HG03521 (cell line): ENCODE data around the gene FCF1.

Experiments used
- ATAC-seq: cut with Tn5 transposase; IDR thresholded peaks from one replicate; pipeline ENCODE4 v1.9.1; 2021; ENCODE audit warnings: mild to moderate bottlenecking, moderate library complexity; ENCODE audit not compliant: unreplicated experiment

FCF1 gene, protein sequence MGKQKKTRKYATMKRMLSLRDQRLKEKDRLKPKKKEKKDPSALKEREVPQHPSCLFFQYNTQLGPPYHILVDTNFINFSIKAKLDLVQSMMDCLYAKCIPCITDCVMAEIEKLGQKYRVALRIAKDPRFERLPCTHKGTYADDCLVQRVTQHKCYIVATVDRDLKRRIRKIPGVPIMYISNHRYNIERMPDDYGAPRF

DNA sequence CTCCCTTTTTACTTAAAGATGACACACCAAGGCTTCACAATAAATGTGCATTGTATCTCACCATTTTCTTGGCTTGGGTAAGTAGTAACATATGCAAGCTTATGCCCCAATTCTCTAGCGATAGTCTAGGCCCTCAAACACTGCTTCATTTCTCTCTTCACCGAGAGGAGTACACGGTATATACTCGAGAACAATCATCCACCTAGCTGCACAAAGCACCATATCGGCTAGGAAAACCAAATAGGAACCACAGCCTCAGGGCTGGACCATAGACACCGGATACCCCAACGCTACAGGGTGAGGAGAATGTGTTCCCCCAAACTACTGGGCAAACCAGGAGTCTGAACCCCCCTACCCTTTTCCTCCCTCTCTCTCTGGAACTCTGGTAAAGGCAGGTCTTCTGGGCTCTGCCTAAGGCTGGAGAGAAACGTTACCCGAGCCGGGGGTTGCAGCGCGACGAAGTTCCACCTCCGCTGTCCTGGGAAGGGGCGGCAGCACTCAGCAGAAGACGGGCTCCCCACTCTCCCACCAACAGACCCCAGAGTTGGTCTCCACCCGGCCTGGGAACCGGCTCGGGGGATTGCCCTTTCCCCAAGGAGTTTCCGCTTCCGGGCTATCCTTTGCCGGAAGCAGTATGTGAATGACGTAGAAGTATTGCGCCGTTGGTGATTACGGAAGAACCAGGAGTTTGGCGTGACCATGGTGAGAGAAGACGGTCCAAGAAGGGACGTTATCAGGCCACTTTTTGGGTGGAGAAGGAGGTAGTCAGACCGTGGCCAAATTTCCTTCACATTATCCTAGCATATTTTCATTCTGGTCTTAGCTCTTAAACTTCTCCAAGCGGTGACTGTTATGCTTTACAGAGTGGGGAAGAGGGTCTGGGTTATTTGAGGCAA is at the start of gene FCF1, which contains the start of gene AREL1:
FCF1 (plus strand) TSS at position 646 of the 896 bp plus-strand sequence; CDS start at position 700, 54 bp downstream.
AREL1 (minus strand) TSS at position 582 of the 896 bp plus-strand sequence. CDS start 27,465 bp downstream, outside the sequence.
- peak; percentile 81 for ATAC-seq

GRCh38 chr14:74663884-74664283 is 49.1 kb upstream of the FCF1 start:
- no peak for ATAC-seq

DNA sequence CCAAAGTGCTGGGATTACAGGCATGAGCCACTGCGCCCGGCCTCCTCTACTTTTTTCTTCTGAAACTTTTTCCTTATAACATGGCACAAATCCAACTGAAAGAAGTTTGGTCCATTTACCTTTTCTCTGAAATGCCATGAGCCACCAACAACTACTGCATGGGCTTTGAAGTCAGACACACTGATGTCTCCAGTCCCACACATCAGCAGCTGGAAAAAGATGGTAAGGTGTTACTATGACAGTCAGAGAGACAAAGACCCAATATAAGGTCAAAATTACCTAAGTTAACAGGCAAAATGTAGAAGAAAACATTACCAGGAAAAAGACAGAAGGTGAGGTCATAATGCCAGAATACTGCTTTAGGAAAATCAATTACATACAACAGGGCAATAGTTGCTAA is 48.2 kb upstream of the FCF1 start:
- no peak for ATAC-seq

DNA sequence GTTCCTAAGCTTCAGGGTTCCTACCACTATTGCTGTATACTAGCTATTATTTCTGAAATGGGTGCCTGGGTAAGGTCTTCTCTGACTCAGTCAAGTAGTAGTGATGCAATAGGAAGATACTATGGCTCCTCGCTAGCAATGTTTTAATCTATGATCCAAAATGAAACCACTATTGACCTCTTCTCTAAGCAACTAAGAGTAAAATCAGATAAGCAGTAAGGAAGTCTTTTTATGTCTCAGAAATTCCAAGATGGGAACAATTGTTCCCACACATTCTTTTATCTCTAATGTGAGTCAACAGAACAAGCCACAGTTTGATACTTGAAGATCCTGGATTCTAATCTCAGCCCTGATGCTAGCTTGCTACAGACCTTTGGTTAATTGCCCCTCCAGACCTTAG is 45.2 kb upstream of the FCF1 start:
- ATAC-seq = no peak

GRCh38 chr14:74669256-74669655 is 43.7 kb upstream of the FCF1 start:
- ATAC-seq = no peak

DNA sequence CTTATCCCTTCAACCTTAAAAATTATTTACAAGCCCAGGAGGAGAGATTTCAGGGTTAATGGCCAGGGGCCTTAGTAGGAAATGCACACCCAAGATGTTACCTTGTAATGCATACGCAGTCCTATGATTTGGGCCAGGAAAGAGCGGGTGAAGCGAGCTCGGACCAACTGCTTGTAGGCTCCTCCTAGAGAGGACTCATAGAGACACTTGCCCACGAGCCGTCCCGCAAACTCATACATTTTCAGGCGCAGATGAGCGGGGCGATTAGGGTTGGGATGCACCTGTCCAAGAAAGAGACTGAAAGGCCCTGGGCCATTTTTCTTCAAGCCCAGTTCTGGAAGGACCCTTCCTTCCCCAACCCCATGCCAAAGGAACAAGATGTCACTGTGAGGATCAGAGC is 43.1 kb upstream of the FCF1 start:
- ATAC-seq = no peak

DNA sequence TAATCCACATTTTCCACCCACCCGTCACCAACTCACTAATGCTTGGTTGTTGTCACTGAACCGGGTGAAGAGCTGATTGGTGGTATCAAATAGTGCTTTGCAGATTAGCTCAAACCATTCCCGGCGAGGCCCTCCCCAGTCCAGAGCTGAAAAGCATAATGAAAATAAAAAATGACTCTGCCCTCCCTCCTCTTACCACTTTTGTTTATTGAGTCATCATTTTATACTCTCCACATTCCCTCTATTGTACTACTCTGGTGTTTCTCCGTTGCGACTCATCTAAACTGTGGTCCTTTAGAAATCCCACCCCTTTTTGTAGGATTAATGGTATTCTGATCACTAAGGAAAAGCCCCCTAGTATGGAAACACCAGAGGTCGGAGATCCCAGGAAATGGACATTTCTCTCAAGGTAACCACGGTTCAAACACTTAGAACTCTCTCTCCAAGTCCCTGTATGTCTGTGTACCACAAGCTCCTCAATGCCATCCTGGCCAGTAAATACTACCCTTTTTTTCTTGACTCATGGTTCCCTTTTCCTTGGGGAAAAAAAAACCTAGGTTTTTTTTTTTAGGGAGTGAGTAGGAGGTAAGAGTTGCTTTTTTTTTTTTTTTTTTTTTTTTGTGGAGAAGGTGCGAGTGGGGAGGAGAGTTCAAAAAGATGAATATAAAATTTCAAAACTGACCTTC is 42.1 kb upstream of the FCF1 start:
- ATAC-seq = no peak

- ATAC-seq = no peak
These were observed 41.2 kb upstream of the FCF1 start for GRCh38 chr14:74671789-74672188.

- no peak for ATAC-seq
These were observed 39.2 kb upstream of the FCF1 start for GRCh38 chr14:74673768-74674167.

DNA sequence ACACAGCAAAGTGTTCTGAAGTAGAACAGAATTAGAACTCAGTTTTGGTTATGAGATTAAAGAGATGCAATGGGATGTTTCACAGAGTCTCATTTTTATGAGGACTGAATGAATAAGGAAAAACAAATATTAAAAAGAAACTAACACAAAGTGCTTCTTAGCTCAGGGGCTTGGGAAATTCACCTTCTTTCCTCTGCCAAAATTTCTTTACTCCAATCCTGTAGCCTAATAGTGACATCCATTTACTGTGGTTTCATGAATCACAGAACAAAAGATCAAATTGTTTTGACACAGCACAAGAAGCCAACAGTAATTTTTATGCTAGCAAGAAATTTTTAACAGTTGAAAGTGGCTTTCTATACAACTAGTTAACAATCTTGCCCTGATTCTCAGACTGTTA is 37.7 kb upstream of the FCF1 start:
- no peak for ATAC-seq

DNA sequence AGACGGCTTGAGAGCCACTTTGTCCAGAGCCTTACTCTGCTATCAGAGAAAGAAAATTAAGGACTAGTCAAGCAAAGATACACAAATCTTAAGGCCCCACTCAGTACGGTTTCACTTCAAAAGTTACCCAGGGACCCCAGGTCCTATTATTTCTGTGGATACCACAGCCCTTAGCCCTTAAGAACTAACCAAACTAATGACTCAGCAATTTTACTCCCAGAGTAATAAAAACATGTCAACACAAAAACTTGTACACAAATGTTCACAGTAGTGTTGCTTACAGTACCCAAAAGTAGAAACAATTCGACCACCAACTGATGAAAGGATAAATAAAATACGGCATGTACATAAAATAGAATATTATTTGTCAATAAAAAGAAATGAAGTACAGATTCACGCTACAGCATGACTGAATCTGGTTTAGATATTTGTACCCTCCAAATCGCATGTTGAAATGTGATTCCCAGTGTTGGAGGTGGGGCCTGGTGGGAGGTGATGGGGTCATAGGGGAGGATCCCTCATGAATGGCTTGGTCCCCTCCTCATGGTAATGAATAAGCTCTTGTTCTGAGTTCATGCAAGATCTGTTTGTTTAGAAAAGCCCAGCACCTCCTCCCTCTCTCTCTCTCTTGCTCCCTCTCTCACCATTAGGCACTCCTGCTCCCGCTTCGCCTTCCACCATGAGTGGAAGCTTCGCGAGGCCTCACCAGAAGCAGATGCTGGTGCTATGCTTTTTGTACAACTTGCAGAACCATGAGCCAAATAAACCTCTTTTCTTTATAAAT is 30.6 kb upstream of the FCF1 start:
- ATAC-seq = no peak

DNA sequence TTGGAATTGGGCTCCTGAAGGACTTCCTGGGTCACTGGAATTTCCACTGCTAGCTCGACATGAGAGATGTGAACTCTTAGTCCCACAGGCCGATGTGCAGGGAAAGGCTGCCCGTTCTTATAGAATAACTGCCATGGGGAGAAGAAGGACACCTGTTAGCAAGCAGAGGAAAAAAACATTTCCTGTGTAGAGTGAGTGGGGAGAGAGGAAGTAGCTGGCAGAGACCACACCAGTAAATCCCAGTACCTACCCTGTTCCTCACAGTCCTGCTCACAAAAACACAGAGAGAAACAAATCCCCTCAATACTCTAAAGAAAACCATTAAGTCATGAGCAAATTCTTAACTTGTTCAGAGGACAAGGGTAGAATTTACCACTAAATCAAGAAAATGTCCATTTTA is 29.5 kb upstream of the FCF1 start:
- ATAC-seq = no peak

DNA sequence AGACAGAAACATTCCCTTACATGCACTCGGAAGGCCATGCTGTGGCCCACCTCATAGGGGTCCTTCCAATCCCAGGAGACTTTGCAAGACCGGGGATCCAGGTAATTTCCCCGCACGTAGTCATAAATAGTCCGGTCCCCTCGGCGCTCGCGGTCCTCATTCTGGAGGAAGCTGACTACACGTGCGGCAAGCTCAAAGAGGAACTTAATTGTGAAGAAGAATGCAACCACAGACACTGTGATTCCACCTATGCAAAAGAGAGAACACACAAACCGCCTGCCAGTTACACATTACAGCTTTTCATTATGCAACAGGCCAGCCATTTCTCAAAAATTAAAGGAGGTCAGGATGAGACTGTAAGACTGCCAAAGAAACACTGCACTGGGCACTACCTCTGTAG is 28.5 kb upstream of the FCF1 start:
- no peak for ATAC-seq

GRCh38 chr14:74685056-74685455 is 27.9 kb upstream of the FCF1 start:
- no peak for ATAC-seq

- ATAC-seq = no peak
These were observed 26.8 kb upstream of the FCF1 start for GRCh38 chr14:74685921-74686678.

- no peak for ATAC-seq
These were observed 21.5 kb upstream of the FCF1 start for GRCh38 chr14:74691456-74691855.

DNA sequence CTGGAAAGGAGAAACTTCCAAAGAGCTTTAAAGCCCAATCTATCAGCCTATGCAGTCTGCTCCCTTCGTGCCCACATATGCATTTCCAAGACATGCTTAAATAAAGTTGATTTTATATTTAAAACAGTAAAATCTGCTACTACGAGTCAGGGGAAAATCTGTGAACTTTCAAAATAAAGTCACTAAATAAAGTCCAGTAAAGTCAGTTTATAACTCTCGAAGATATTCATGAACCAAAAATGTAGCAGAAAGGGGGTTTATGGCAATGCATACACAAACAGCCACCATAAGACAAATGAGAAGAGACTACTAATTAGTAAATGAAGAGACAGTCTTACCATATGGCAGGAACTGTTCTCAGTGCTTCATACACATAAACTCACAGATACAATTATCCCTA is 19.8 kb upstream of the FCF1 start:
- ATAC-seq = no peak

DNA sequence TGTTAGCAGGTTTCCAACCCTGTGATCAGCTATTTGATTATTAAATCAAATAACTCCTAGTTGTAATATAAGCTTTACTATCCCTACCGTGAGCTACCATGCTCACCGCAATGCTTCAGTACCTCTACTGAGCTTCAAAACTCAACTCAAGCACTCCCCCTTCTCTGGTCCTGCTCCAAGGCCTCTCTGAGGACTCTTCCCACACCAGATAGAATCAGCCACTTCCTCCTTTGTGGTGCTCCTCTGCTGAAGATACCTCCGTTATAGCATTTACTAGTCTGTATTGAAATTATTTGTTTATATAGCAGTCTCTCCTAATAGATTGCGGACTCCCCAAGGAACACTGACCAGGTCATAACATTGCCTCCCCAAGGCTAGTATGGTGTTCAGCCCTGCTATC is 17.5 kb upstream of the FCF1 start:
- no peak for ATAC-seq

DNA sequence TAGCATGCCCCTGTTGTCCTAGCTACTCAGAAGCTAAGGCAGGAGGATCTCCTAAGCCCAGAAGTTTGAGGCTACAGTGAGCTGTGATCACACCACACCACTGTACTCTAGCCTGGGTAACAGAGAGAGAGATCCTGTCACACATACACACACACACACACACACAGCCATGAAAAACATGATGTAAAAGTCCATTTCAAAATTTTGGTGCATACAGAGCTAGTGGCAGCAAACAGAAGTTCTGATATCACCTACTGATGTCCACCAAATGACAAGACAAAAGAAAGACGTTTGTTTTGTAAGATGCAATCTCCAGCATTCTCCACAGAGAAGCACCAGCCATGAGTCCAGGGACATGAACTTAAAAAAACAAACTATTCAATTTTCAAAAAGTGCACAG is 15.9 kb upstream of the FCF1 start:
- ATAC-seq = no peak

GRCh38 chr14:74697543-74697942 is 15.4 kb upstream of the FCF1 start:
- ATAC-seq = no peak
